ENCODE measurements around the gene RILPL1. TPM values are rescaled to one million over a fixed set of nuclear protein-coding genes. Genes with fewer than 3 reads are reported as not detected.

Gene RILPL1
- total RNA-seq, 4 donors from 2014 or later: 12.0 to 27.9 (median 15.4) TPM

GRCh38 chr12:123479442-123480180 lies 53.9 kb downstream of the RILPL1 start:
- TF ChIP-seq, protein P1, sequence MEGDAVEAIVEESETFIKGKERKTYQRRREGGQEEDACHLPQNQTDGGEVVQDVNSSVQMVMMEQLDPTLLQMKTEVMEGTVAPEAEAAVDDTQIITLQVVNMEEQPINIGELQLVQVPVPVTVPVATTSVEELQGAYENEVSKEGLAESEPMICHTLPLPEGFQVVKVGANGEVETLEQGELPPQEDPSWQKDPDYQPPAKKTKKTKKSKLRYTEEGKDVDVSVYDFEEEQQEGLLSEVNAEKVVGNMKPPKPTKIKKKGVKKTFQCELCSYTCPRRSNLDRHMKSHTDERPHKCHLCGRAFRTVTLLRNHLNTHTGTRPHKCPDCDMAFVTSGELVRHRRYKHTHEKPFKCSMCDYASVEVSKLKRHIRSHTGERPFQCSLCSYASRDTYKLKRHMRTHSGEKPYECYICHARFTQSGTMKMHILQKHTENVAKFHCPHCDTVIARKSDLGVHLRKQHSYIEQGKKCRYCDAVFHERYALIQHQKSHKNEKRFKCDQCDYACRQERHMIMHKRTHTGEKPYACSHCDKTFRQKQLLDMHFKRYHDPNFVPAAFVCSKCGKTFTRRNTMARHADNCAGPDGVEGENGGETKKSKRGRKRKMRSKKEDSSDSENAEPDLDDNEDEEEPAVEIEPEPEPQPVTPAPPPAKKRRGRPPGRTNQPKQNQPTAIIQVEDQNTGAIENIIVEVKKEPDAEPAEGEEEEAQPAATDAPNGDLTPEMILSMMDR (IDR thresholded peaks at IDR 0.05): no peak
- TF ChIP-seq POLR2A (IDR thresholded peaks at IDR 0.05): no peak
- no peak for DNase-seq (ENCODE audit: low spot score in 2 of 2)
- WGBS, 2 donors: 80 to 85% methylated on average over 14 of the region's 14 CpGs
- intact Hi-C loops (cut with DNase I; ENCODE audit: low total_unique reads): no loop called here
- no peak overlapping the region for H3K4me3 ChIP-seq (ENCODE audit: low read depth, poor library complexity, severe bottlenecking)

GRCh38 chr12:123478762-123479161 lies 54.8 kb downstream of the RILPL1 start:
- no peak for TF ChIP-seq POLR2A (IDR thresholded peaks at IDR 0.05)
- intact Hi-C loops (cut with DNase I; ENCODE audit: low total_unique reads): no loop called here
- 72 to 81% methylated on average over 10 of the region's 10 CpGs for WGBS, 2 donors
- no peak for DNase-seq (ENCODE audit: low spot score in 2 of 2)
- no peak overlapping the region for H3K4me3 ChIP-seq (ENCODE audit: low read depth, poor library complexity, severe bottlenecking)

DNA sequence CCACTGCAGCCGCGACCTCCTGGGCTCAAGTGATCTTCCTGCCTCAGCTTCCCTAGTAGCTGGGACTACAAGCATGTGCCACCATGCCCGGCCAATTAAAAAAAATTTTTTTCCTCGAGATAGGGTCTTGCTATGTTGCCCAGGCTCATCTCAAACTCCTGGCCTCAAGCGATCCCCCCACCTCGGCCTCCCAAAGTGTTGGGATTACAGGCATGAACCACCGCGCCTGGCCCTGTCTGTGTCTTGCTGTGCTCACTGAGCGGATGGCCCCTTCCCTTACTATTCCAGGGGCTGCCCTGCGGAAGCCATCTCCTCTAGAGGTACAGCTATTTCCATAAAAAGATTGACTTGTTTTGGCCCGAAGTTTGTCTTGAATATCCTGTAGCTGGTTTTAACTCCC lies 55.5 kb downstream of the RILPL1 start:
- no peak overlapping the region for H3K4me3 ChIP-seq (ENCODE audit: low read depth, poor library complexity, severe bottlenecking)
- WGBS, 2 donors: 88 to 89% methylated on average over 11 of the region's 11 CpGs
- DNase-seq (ENCODE audit: low spot score in 2 of 2): no peak
- TF ChIP-seq POLR2A (IDR thresholded peaks at IDR 0.05): no peak
- TF ChIP-seq, protein P1 (IDR thresholded peaks at IDR 0.05): no peak
- intact Hi-C loops (cut with DNase I; ENCODE audit: low total_unique reads): no loop called here

DNA sequence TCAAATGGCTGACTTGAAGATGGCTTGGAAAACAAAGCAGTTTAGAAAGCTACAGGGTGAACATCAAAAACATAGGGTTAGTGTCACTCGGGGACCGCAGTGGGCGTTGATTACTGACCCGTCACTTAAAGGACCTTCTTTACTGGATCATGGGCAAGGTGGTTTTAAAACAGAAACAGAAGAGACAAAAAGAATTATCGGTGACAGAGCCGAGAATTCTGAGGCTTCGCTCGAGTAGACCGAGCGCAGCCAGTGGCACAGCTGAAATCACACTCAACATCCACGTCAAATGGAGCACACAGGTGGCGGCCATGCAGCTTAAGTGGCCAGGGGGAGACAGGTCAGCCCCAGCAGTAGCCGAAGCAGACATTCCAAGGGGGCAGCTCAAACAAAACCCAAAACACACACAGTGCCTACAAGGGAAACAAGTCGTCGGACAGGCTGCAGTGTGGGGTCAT lies 58.2 kb downstream of the RILPL1 start:
- 88% methylated on average over 15 of the region's 15 CpGs for WGBS, 2 donors
- H3K4me3 ChIP-seq (ENCODE audit: low read depth, poor library complexity, severe bottlenecking): no peak overlapping the region
- TF ChIP-seq, protein P1 (IDR thresholded peaks at IDR 0.05): no peak
- TF ChIP-seq POLR2A (IDR thresholded peaks at IDR 0.05): no peak
- DNase-seq (ENCODE audit: low spot score in 2 of 2): no peak
- intact Hi-C loops (cut with DNase I; ENCODE audit: low total_unique reads): no loop called here

DNA sequence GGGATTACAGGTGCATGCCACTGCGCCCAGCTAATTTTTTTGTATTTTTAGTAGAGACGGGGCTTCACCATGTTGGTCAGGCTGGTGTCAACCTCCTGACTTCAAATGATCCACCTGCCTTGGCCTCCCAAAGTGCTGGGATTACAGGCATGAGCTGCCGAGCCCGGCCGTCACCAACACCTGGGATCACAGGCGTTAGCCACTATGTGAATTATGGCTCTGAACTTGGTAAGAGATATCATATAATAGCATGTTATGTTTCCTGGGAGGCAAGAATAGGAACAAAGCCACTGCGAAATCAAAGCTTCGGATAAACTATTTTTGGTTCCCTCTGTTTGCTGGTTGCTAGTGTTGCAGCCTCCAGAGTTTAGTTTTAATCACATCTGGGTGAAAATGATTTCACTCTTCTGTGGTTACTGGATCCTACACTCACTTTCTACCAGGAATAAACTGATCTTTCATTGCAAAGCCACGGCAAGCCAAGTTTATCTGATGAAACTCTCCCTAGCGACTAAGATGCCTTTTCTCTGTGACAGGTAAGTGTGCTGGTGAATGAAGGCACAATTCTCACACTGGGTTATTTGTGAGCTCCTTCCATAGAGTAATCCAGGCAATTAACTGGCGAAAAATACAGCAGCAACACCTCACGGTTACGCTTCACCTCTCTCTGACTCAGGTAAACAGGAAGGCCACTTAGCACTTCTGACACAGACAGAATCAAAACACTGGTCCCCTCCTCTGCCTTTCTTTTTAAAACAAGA lies 58.9 kb downstream of the RILPL1 start:
- intact Hi-C loops (cut with DNase I; ENCODE audit: low total_unique reads): no loop called here

DNA sequence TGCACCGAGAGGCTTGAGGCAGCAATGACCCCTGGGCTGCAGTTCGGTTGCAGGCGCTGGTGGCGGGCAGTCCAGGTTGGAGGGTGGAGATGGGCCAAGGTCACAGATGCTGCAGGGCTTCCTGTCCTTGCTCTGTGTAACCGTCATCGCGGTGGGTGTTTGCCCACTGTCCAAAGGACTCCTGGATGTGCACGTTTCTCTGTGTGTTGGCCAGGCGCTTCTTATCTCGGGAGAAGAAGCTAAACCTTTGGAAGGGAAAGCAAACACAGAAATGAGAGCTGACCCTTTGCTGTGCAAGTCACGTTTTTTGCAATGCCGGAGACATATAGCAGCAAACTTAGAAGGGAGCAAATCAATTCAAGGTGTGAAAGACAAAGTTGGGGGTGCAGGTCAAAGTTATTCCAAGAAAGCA lies 61.1 kb downstream of the RILPL1 start:
- DNase-seq (ENCODE audit: low spot score in 2 of 2): no peak
- intact Hi-C loops (cut with DNase I; ENCODE audit: low total_unique reads): no loop called here
- no peak overlapping the region for H3K4me3 ChIP-seq (ENCODE audit: low read depth, poor library complexity, severe bottlenecking)
- TF ChIP-seq, protein P1 (IDR thresholded peaks at IDR 0.05): no peak
- no peak for TF ChIP-seq POLR2A (IDR thresholded peaks at IDR 0.05)
- WGBS, 2 donors: 87 to 90% methylated on average over 9 to 12 of the region's 12 CpGs

More for the DNA sequence above, 58.9 kb downstream of the RILPL1 start:
- no peak for DNase-seq (ENCODE audit: low spot score in 2 of 2)
- H3K4me3 ChIP-seq (ENCODE audit: low read depth, poor library complexity, severe bottlenecking): no peak overlapping the region
- TF ChIP-seq POLR2A (IDR thresholded peaks at IDR 0.05): no peak
- TF ChIP-seq, protein P1 (IDR thresholded peaks at IDR 0.05): no peak
- WGBS, 2 donors: 78 to 81% methylated on average over 13 of the region's 13 CpGs
